Measurements from ENCODE around the gene LMBR1.
"Not testable (repeated sequence)": the region's sequence is repeated elsewhere in the genome, so short reads cannot be mapped to it uniquely, and the experiment has no call there.

LMBR1 gene

DNA sequence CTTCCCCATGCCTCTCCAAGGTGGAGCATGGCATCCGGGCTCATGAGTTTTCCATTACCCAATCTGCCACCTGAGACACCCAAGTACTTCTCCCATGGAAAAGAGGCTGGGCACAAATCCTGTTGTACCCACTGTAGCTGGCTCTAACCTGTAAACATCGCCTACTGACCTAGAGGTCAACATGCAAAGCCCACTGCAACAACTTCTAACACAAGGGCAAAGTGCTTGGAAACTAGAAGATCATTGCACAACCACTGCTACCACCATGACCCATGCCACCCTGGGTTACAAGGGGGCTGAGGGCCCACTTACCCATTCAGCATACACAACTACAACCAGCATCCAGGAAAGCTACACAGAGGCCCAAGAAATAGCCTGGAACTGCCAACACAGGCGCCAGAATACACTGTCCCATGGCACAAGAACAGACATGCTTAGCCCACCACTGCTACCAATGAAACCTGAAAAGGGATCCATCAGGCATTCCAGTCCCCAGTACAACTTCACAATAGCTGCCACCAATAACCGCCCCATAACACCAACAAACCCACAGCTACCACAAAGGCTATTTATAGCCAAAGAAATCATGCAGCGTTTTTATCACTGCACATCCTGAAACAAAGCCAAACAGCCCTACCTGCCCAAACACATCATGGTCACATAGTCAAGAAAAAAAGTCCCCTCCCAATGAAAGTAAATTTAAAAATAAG, 189.1 kb downstream of the LMBR1 start:
- H3K4me3 Mint-ChIP-seq = no peak overlapping the region

GRCh38 chr7:156703209-156703608, 189.8 kb downstream of the LMBR1 start:
- H3K9me3 Mint-ChIP-seq = no peaks in the 10 kb centered on the region
- ATAC-seq (replicated peaks; ENCODE audit: extremely low read depth, poor library complexity, severe bottlenecking) (no peak), DNase-seq (ENCODE audit: low spot score in 2 of 2) (no peak)
- no peaks in the 10 kb centered on the region for H3K27me3 Mint-ChIP-seq
- H3K4me3 Mint-ChIP-seq = no peak overlapping the region
- peaks cover 22% of the 10 kb centered on the region for H3K4me1 Mint-ChIP-seq
- H3K36me3 Mint-ChIP-seq (ENCODE audit: insufficient read depth) = peaks cover 9% of the 10 kb centered on the region
- H3K27ac Mint-ChIP-seq (ENCODE audit: low read depth) = no peak overlapping the region

More for the DNA sequence above, 189.1 kb downstream of the LMBR1 start:
- peaks cover 7% of the 10 kb centered on the region for H3K36me3 Mint-ChIP-seq (ENCODE audit: insufficient read depth)
- H3K9me3 Mint-ChIP-seq = no peaks in the 10 kb centered on the region
- ATAC-seq (replicated peaks; ENCODE audit: extremely low read depth, poor library complexity, severe bottlenecking) (no peak), DNase-seq (ENCODE audit: low spot score in 2 of 2) (no peak)
- peaks cover 22% of the 10 kb centered on the region for H3K4me1 Mint-ChIP-seq
- H3K27me3 Mint-ChIP-seq = no peaks in the 10 kb centered on the region
- peak overlapping the region; percentile 11 for H3K27ac Mint-ChIP-seq (ENCODE audit: low read depth)

DNA sequence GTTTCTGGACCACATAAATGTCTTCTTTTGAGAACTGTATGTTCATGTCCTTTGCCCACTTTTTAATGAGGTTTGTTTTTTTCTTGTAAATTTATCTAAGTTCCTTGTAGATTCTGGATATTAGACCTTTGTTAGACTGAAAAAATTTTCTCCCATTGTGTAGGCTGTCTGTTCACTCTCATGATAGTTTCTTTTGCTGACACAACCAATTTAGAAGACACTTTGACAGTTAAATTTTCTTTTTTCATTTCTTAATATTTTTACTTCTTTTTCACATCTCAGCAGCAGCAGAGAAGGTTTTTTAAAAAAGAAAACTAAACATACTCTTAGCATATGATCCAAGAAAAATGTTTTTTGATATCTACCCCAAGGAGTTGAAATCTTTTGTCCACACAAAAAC, 190.6 kb downstream of the LMBR1 start:
- Mint-ChIP-seq H3K36me3 (ENCODE audit: insufficient read depth) (peaks cover 9% of the 10 kb centered on the region), H3K27me3 (no peaks in the 10 kb centered on the region), H3K4me3 (no peak overlapping the region), H3K27ac (ENCODE audit: low read depth) (no peak overlapping the region), H3K9me3 (no peaks in the 10 kb centered on the region), H3K4me1 (peaks cover 22% of the 10 kb centered on the region)
- ATAC-seq (replicated peaks; ENCODE audit: extremely low read depth, poor library complexity, severe bottlenecking) = no peak
- no peak for DNase-seq (ENCODE audit: low spot score in 2 of 2)

DNA sequence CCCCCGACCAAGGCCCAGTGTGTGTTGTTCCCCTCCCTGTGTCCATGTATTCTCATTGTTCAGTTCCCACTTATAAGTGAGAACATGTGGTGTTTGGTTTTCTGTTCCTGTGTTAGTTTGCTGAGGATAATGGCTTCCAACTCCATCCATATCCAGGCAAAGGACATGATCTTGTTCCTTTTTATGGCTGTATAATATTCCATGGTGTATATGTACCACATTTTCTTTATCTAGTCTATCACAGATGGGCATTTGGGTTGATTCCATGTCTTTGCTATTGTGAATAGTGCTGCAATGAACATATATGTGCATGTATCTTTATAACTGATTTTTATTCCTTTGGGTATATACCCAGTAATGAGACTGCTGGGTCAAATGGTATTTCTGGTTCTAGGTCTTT, 191.2 kb downstream of the LMBR1 start:
- H3K27me3 Mint-ChIP-seq; H3K27ac Mint-ChIP-seq (ENCODE audit: low read depth); H3K9me3 Mint-ChIP-seq; H3K36me3 Mint-ChIP-seq (ENCODE audit: insufficient read depth); H3K4me3 Mint-ChIP-seq; DNase-seq (ENCODE audit: low spot score in 2 of 2); ATAC-seq (replicated peaks; ENCODE audit: extremely low read depth, poor library complexity, severe bottlenecking): not testable (repeated sequence)
- H3K4me1 Mint-ChIP-seq = peaks cover 22% of the 10 kb centered on the region

- not testable (repeated sequence) for ATAC-seq (replicated peaks; ENCODE audit: extremely low read depth, poor library complexity, severe bottlenecking); H3K4me3 Mint-ChIP-seq
Observed at GRCh38 chr7:156698512-156698911, 194.5 kb downstream of the LMBR1 start.

GRCh38 chr7:156697283-156697682, 195.7 kb downstream of the LMBR1 start:
- not testable (repeated sequence) for H3K27me3 Mint-ChIP-seq; H3K36me3 Mint-ChIP-seq (ENCODE audit: insufficient read depth); H3K4me3 Mint-ChIP-seq; H3K27ac Mint-ChIP-seq (ENCODE audit: low read depth); DNase-seq (ENCODE audit: low spot score in 2 of 2); ATAC-seq (replicated peaks; ENCODE audit: extremely low read depth, poor library complexity, severe bottlenecking); H3K9me3 Mint-ChIP-seq; H3K4me1 Mint-ChIP-seq

More at GRCh38 chr7:156698512-156698911, 194.5 kb downstream of the LMBR1 start:
- not testable (repeated sequence) for H3K9me3 Mint-ChIP-seq; H3K27me3 Mint-ChIP-seq; H3K4me1 Mint-ChIP-seq; DNase-seq (ENCODE audit: low spot score in 2 of 2); H3K36me3 Mint-ChIP-seq (ENCODE audit: insufficient read depth); H3K27ac Mint-ChIP-seq (ENCODE audit: low read depth)

GRCh38 chr7:156693627-156694026, 199.4 kb downstream of the LMBR1 start:
- no peak for ATAC-seq (replicated peaks; ENCODE audit: extremely low read depth, poor library complexity, severe bottlenecking)
- H3K9me3 Mint-ChIP-seq = peaks cover 5% of the 10 kb centered on the region
- DNase-seq (ENCODE audit: low spot score in 2 of 2) = no peak
- no peaks in the 10 kb centered on the region for H3K27me3 Mint-ChIP-seq
- peaks cover 6% of the 10 kb centered on the region for H3K4me1 Mint-ChIP-seq
- no peak overlapping the region for H3K27ac Mint-ChIP-seq (ENCODE audit: low read depth)
- no peak overlapping the region for H3K4me3 Mint-ChIP-seq
- H3K36me3 Mint-ChIP-seq (ENCODE audit: insufficient read depth) = peaks cover 2% of the 10 kb centered on the region

GRCh38 chr7:156692849-156693248, 200.1 kb downstream of the LMBR1 start:
- ATAC-seq (replicated peaks; ENCODE audit: extremely low read depth, poor library complexity, severe bottlenecking) (no peak), DNase-seq (ENCODE audit: low spot score in 2 of 2) (no peak)
- no peak overlapping the region for H3K27ac Mint-ChIP-seq (ENCODE audit: low read depth)
- H3K27me3 Mint-ChIP-seq = no peaks in the 10 kb centered on the region
- H3K4me1 Mint-ChIP-seq = peaks cover 6% of the 10 kb centered on the region
- H3K36me3 Mint-ChIP-seq (ENCODE audit: insufficient read depth) = no peaks in the 10 kb centered on the region
- H3K9me3 Mint-ChIP-seq = peaks cover 5% of the 10 kb centered on the region
- H3K4me3 Mint-ChIP-seq = no peak overlapping the region

DNA sequence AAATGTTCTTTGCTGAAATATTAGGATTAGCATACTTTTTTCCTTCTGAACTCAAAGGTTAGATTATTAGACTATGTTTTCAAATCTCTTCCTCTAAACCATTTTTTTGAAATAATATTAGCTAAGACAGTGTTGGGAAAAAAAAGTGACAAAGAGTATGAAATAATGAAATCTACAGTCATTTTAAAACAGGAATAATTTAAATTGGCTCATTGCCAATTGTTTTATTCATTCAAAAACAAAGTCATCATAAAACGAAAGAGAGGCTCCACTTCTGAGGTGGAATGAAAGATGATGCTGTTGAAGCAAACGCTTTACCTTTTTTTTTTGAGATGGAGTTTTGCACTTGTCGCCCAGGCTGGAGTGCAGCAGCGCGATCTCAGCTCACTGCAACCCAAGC, 201.2 kb downstream of the LMBR1 start:
- H3K9me3 Mint-ChIP-seq = peaks cover under 1% of the 10 kb centered on the region
- no peaks in the 10 kb centered on the region for H3K36me3 Mint-ChIP-seq (ENCODE audit: insufficient read depth)
- no peak overlapping the region for H3K4me3 Mint-ChIP-seq
- H3K27me3 Mint-ChIP-seq = no peaks in the 10 kb centered on the region
- DNase-seq (ENCODE audit: low spot score in 2 of 2) (no peak), ATAC-seq (replicated peaks; ENCODE audit: extremely low read depth, poor library complexity, severe bottlenecking) (no peak)
- H3K4me1 Mint-ChIP-seq = peaks cover 6% of the 10 kb centered on the region
- H3K27ac Mint-ChIP-seq (ENCODE audit: low read depth) = no peak overlapping the region

DNA sequence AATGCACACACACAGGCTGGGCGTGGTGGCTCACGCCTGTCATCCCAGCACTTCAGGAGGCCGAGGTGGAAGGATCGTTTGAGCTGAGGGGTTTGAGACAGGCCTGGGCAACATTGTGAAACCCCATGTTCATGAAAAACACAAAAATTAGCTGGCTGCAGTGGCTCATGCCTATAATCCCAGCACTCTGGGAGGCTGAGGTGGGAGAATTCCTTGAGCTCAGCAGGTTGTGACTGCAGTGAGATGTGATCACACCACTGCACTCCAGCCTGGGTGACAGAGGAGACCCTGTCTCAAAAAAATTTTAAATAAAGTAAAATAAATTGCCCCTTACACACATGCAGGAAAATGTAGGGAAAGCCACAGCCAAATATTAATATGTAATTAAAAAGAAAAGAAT, 208.3 kb downstream of the LMBR1 start:
- Mint-ChIP-seq H3K4me1 (no peaks in the 10 kb centered on the region), H3K9me3 (no peaks in the 10 kb centered on the region), H3K27me3 (no peaks in the 10 kb centered on the region), H3K36me3 (ENCODE audit: insufficient read depth) (peaks cover 9% of the 10 kb centered on the region), H3K27ac (ENCODE audit: low read depth) (no peak overlapping the region), H3K4me3 (no peak overlapping the region)
- DNase-seq (ENCODE audit: low spot score in 2 of 2) (no peak), ATAC-seq (replicated peaks; ENCODE audit: extremely low read depth, poor library complexity, severe bottlenecking) (no peak)

DNA sequence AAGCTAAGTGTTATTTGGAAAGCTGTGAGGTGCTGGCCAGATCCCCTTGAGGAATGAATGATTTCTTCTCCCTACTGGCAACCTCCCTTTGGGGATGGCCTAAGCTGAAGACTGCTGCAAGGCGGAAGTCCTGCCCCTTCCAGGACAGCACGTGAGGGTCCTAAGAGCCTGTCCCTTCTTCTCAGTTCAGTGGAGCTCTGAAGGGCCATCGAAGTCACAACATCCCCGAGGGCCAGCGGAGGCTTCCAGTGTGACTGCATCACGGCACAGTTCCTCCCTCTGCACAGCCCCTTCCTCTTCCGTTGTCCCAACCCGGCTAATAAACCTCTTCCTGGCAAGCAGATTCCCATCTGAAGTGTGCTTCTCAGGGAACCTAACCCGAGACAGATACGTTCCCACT, 208.7 kb downstream of the LMBR1 start:
- H3K9me3 Mint-ChIP-seq = no peaks in the 10 kb centered on the region
- H3K27me3 Mint-ChIP-seq = no peaks in the 10 kb centered on the region

DNA sequence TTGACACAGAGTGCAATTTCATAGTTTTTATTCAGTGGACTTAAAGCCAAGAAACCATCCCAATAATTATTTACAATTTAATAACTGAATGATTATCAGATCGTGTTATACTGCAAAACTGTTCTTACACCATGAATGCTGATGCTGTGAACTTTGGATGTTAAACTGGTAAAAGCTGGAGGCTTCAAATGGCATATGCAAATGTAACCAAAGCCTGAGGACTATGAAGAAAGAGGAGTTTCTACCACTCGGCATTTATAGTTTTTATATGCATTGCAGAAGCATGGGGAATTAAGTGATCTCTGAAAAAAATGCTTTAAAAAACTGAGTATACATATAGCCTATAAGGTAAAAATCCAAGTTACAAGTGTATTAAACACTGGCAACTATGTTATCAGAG, 210.1 kb downstream of the LMBR1 start:
- Mint-ChIP-seq H3K4me3 (no peak overlapping the region), H3K4me1 (no peaks in the 10 kb centered on the region), H3K27ac (ENCODE audit: low read depth) (no peak overlapping the region), H3K9me3 (no peaks in the 10 kb centered on the region), H3K36me3 (ENCODE audit: insufficient read depth) (peaks cover 12% of the 10 kb centered on the region), H3K27me3 (no peaks in the 10 kb centered on the region)
- no peak for ATAC-seq (replicated peaks; ENCODE audit: extremely low read depth, poor library complexity, severe bottlenecking)
- no peak for DNase-seq (ENCODE audit: low spot score in 2 of 2)

More for the DNA sequence above, 208.7 kb downstream of the LMBR1 start:
- no peak overlapping the region for H3K4me3 Mint-ChIP-seq
- H3K27ac Mint-ChIP-seq (ENCODE audit: low read depth) = no peak overlapping the region
- ATAC-seq (replicated peaks; ENCODE audit: extremely low read depth, poor library complexity, severe bottlenecking) = no peak
- no peaks in the 10 kb centered on the region for H3K4me1 Mint-ChIP-seq
- DNase-seq (ENCODE audit: low spot score in 2 of 2) = no peak
- H3K36me3 Mint-ChIP-seq (ENCODE audit: insufficient read depth) = peaks cover 9% of the 10 kb centered on the region

GRCh38 chr7:156680281-156680680, 212.7 kb downstream of the LMBR1 start:
- DNase-seq (ENCODE audit: low spot score in 2 of 2) = no peak
- Mint-ChIP-seq H3K4me1 (no peaks in the 10 kb centered on the region), H3K4me3 (no peak overlapping the region), H3K36me3 (ENCODE audit: insufficient read depth) (peaks cover 13% of the 10 kb centered on the region), H3K27ac (ENCODE audit: low read depth) (peak overlapping the region; percentile 72), H3K27me3 (no peaks in the 10 kb centered on the region), H3K9me3 (no peaks in the 10 kb centered on the region)
- no peak for ATAC-seq (replicated peaks; ENCODE audit: extremely low read depth, poor library complexity, severe bottlenecking)
